HL-60 (cell line): ENCODE measurements around the gene PAM16.

Experiments
- DNase-seq, 2 experiments: peaks; one replicate each; pipeline ENCODE4 v3.0.0-alpha.2; 2010 to 2020; ENCODE audit warnings: low read depth in 1 of 2, low spot score in 1 of 2
- H3K27ac ChIP-seq: fragments of 250-450 bp; sonication (Bioruptor Pico); replicated peaks from 2 replicates; pipeline ENCODE4 v1.5.1; 2020; ENCODE audit warnings: mild to moderate bottlenecking, moderate library complexity
- H3K27me3 ChIP-seq: fragments of 250-450 bp; sonication (Bioruptor Pico); 2 replicates; pipeline ENCODE4 v1.5.1; 2021; ENCODE audit warnings: mild to moderate bottlenecking, moderate library complexity; ENCODE audit not compliant: insufficient read depth, poor library complexity, severe bottlenecking
- H3K4me3 ChIP-seq: replicated peaks from 2 replicates; pipeline ENCODE4 v1.5.1; 2011; ENCODE audit warnings: mild to moderate bottlenecking, control low read depth, low read length; ENCODE audit not compliant: insufficient read depth
- GABPA ChIP-seq: IDR thresholded peaks from 2 replicates; pipeline ENCODE4 v1.6.1; 2012; ENCODE audit warnings: low read depth
- POLR2AphosphoS5 ChIP-seq: IDR thresholded peaks from 2 replicates; pipeline ENCODE4 v1.6.1; 2012; ENCODE audit warnings: low read depth
- REST ChIP-seq: IDR thresholded peaks from 2 replicates; pipeline ENCODE4 v1.6.1; 2012; ENCODE audit warnings: low read depth; ENCODE audit not compliant: insufficient replicate concordance
- SPI1 ChIP-seq: IDR thresholded peaks from 2 replicates; pipeline ENCODE4 v1.6.1; 2012; ENCODE audit warnings: low read depth, mild to moderate bottlenecking, borderline replicate concordance
- TF ChIP-seq, protein P1 (sequence below): IDR thresholded peaks from one replicate; pipeline ENCODE4 v1.5.1; 2011; ENCODE audit warnings: low read length, control low read depth, inconsistent platforms; ENCODE audit not compliant: insufficient read depth

PAM16 gene

DNA sequence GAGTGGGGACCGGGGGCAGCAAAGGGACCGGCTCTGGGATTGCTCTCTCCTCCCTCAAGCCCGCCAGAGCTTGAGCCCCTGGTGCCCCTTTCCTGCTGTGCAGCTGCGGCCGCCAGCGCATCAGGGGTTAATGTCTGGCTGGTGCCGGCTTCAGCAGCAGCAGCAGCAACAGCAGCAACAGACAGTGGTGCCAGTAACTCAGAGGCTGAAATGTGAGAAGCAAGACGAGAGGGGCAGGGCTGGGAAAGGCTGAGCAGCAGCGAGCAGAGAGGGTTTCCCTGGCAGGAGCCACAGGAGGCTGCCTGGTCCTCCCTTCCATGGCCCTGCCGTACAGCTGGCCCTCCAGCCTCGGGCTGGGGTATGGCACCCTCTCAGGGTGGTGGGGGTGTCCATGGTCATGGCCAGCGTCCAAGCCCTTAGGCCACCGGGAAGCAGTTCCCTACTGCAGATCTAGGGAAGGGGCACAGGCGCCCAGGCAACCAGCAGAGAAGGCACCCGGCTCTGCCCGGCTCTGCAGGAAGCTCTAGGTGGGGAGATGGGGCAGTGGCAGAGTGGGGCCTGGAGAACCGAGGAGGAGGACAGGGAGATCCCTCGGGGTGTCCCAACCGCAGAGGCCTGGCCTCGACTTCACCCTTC is 57.2 kb downstream of the PAM16 start:
- Histone ChIP-seq H3K27me3 (no peaks in the 10 kb centered on the region), H3K27ac (no peak overlapping the region), H3K4me3 (no peak overlapping the region)
- TF ChIP-seq SPI1 (no peak), POLR2AphosphoS5 (no peak), GABPA (no peak), REST (no peak)
- TF ChIP-seq, protein P1, sequence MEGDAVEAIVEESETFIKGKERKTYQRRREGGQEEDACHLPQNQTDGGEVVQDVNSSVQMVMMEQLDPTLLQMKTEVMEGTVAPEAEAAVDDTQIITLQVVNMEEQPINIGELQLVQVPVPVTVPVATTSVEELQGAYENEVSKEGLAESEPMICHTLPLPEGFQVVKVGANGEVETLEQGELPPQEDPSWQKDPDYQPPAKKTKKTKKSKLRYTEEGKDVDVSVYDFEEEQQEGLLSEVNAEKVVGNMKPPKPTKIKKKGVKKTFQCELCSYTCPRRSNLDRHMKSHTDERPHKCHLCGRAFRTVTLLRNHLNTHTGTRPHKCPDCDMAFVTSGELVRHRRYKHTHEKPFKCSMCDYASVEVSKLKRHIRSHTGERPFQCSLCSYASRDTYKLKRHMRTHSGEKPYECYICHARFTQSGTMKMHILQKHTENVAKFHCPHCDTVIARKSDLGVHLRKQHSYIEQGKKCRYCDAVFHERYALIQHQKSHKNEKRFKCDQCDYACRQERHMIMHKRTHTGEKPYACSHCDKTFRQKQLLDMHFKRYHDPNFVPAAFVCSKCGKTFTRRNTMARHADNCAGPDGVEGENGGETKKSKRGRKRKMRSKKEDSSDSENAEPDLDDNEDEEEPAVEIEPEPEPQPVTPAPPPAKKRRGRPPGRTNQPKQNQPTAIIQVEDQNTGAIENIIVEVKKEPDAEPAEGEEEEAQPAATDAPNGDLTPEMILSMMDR = no peak
- no peak for DNase-seq

DNA sequence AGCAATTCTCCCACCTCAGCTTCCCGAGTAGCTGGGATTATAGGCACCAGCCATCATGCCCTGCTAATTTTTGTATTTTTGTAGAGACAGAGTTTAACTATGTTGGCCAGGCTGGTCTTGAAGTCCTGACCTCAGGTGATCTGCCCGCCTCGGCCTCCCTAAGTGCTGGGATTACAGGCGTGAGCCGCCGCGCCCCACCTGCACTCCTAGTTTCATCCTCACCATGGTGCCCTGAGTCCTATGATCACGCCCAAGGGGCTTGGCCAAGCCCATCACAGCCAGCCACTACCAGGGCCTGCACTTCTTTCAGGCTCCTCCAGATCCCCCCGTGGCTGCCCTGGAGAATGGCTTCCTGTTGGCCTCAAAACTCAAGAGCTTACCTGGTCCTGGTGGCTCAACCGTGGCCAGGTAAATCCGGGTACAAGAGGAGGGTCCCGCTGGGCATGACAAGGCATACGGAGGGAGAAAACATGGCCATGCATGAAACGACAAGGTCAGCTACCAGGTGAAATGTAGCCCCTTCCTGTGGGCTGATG is 57.9 kb downstream of the PAM16 start:
- TF ChIP-seq POLR2AphosphoS5 (no peak), SPI1 (no peak), REST (no peak), GABPA (no peak)
- TF ChIP-seq, protein P1 = no peak
- DNase-seq = no peak
- H3K4me3 ChIP-seq = no peak overlapping the region
- H3K27ac ChIP-seq = no peak overlapping the region
- H3K27me3 ChIP-seq = no peaks in the 10 kb centered on the region

DNA sequence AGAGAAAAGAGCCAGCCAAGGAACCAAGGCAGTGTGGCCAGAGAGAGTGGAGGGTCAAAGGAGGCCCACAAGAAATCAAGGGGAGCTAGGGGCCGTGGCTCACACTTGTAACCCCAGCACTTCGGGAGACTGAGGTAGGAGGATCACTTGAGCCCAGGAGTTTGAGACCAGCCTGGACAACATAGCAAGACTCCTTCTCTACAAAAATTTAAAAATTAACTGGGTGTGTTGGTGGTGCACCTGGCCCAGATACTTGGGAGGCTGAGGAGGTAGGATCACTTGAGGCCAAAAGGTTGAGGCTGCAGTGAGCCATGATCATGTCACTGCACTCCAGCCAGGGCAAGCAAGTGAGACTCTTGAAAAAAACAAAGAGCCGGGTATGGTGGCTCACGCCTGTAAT is 59.4 kb downstream of the PAM16 start:
- Histone ChIP-seq H3K27me3 (no peaks in the 10 kb centered on the region), H3K4me3 (no peak overlapping the region), H3K27ac (no peak overlapping the region)
- TF ChIP-seq GABPA = no peak
- TF ChIP-seq REST = no peak
- TF ChIP-seq SPI1 = no peak
- TF ChIP-seq POLR2AphosphoS5 = no peak
- TF ChIP-seq, protein P1 = no peak
- no peak for DNase-seq
